GM12878 (cell line): ENCODE results near the gene DDX54.

ENCODE experiments used
- CEBPB ChIP-seq, 2 experiments: fragments of 150-350 bp in 1 of 2; IDR thresholded peaks; 2 replicates each; pipeline ENCODE4 v1.6.1; 2012 to 2014; ENCODE audit warnings: low read depth in 2 of 2, low read length in 2 of 2, borderline replicate concordance in 1 of 2, inconsistent platforms in 1 of 2
- CEBPZ ChIP-seq: fragments of 150-350 bp; IDR thresholded peaks from 2 replicates; pipeline ENCODE4 v1.6.1; 2016; ENCODE audit warnings: low read depth, low read length
- CTCF ChIP-seq, 3 experiments: IDR thresholded peaks in 2 of 3; conservative IDR thresholded peaks in 1 of 3; 2 replicates each; pipeline ENCODE4 v1.5.1; 2011; ENCODE audit warnings: low read depth in 3 of 3, low read length in 3 of 3, mild to moderate bottlenecking in 3 of 3, control low read depth in 2 of 3, moderate library complexity in 2 of 3, inconsistent platforms in 1 of 3, mixed read lengths in 1 of 3; ENCODE audit not compliant: control insufficient read depth in 2 of 3, insufficient read depth in 1 of 3; ENCODE audit errors: extremely low read depth in 1 of 3
- GABPA ChIP-seq: IDR thresholded peaks from 2 replicates; pipeline ENCODE4 v1.6.1; 2014; ENCODE audit warnings: antibody characterized with exemption, low read depth, mild to moderate bottlenecking, inconsistent platforms
- HDAC6 ChIP-seq: fragments of 200-600 bp; sonication (generic); IDR thresholded peaks from one replicate; pipeline ENCODE4 v1.8.0; 2017; ENCODE audit warnings: antibody characterized with exemption; ENCODE audit not compliant: unreplicated experiment
- NRF1 ChIP-seq: conservative IDR thresholded peaks from 2 replicates; pipeline ENCODE4 v1.6.1; 2011; ENCODE audit warnings: mild to moderate bottlenecking, low read depth, low read length, improper control_type of control experiment
- PAX5 ChIP-seq: IDR thresholded peaks from 2 replicates; pipeline ENCODE4 v1.6.1; 2011; ENCODE audit warnings: low read depth, low read length, borderline replicate concordance
- PBX3 ChIP-seq: IDR thresholded peaks from 2 replicates; pipeline ENCODE4 v1.6.1; 2011; ENCODE audit warnings: mild to moderate bottlenecking, low read depth, low read length, moderate library complexity; ENCODE audit not compliant: insufficient replicate concordance
- PKNOX1 ChIP-seq: fragments of 450-650 bp; IDR thresholded peaks from 2 replicates; pipeline ENCODE4 v1.6.1; 2016; ENCODE audit warnings: mild to moderate bottlenecking
- STAT1 ChIP-seq: fragments of 450-650 bp; conservative IDR thresholded peaks from 2 replicates; pipeline ENCODE4 v1.6.1; 2014; ENCODE audit warnings: antibody characterized with exemption, mild to moderate bottlenecking
- SUPT20H ChIP-seq: IDR thresholded peaks from 2 replicates; pipeline ENCODE4 v1.6.1; 2011; ENCODE audit warnings: low read depth, mild to moderate bottlenecking, low read length, moderate library complexity, borderline replicate concordance; ENCODE audit not compliant: control insufficient read depth
- TCF7 ChIP-seq: IDR thresholded peaks from 2 replicates; pipeline ENCODE4 v1.6.1; 2014; ENCODE audit warnings: antibody characterized with exemption, borderline replicate concordance
- ZNF274 ChIP-seq: IDR thresholded peaks from one replicate; pipeline ENCODE4 v1.8.0; 2011; ENCODE audit not compliant: insufficient read length, insufficient read depth

- TF ChIP-seq TCF7 = no peak
- no peak for TF ChIP-seq ZNF274
- no peak for TF ChIP-seq STAT1
- TF ChIP-seq SUPT20H = no peak
- no peak for TF ChIP-seq NRF1
- TF ChIP-seq CTCF (IDR thresholded peaks at IDR 0.05 in 2 of 3, conservative IDR thresholded peaks at IDR 0.05 in 1 of 3; ENCODE audit: control insufficient read depth in 2 of 3, extremely low read depth in 1 of 3, insufficient read depth in 1 of 3, low read depth in 3 of 3, low read length in 3 of 3) = peak; percentile 34 to 53 (median 51); a peak in 4 of 6 replicates
- TF ChIP-seq PKNOX1 = peak; percentile 94
- no peak for TF ChIP-seq CEBPZ
- 0 out of 2 replicates have a peak, but pooled peaks have one; percentile 54 for TF ChIP-seq PAX5
- TF ChIP-seq CEBPB (IDR thresholded peaks at IDR 0.05; ENCODE audit: borderline replicate concordance in 1 of 2, low read depth in 2 of 2, low read length in 2 of 2) = no peak
- no peak for TF ChIP-seq HDAC6
- no peak for TF ChIP-seq GABPA
- TF ChIP-seq PBX3 = peak; percentile 82
These were observed 47.7 kb upstream of the DDX54 start for GRCh38 chr12:113232840-113233585.
